HCT116 (cell line): ENCODE data around the gene ADD2.

Experiments
- ATF3 ChIP-seq: IDR thresholded peaks from 2 replicates; pipeline ENCODE4 v1.6.1; 2012
- CTCF ChIP-seq, 3 experiments: fragments of 200-600 bp in 1 of 3; sonication (generic) in 1 of 3; IDR thresholded peaks in 2 of 3; conservative IDR thresholded peaks in 1 of 3; 2 replicates each; pipeline ENCODE4 v1.5.1; 2012 to 2017; ENCODE audit warnings: low read depth in 2 of 3, low read length in 2 of 3, antibody characterized with exemption in 1 of 3, borderline replicate concordance in 1 of 3, control low read depth in 1 of 3, mild to moderate bottlenecking in 1 of 3, mixed read lengths in 1 of 3, mixed run types in 1 of 3, moderate library complexity in 1 of 3; ENCODE audit not compliant: insufficient read depth in 1 of 3
- ELF1 ChIP-seq: IDR thresholded peaks from 2 replicates; pipeline ENCODE4 v1.6.1; 2012; ENCODE audit warnings: low read depth, borderline replicate concordance
- JUND ChIP-seq: IDR thresholded peaks from 2 replicates; pipeline ENCODE4 v1.6.1; 2012
- SIN3A ChIP-seq: IDR thresholded peaks from 2 replicates; pipeline ENCODE4 v1.6.1; 2012; ENCODE audit warnings: low read depth

- TF ChIP-seq ELF1 (no peak), CTCF (IDR thresholded peaks at IDR 0.05 in 2 of 3, conservative IDR thresholded peaks at IDR 0.05 in 1 of 3; ENCODE audit: borderline replicate concordance in 1 of 3, insufficient read depth in 1 of 3, low read depth in 2 of 3, low read length in 2 of 3) (no peak), JUND (no peak), SIN3A (no peak), ATF3 (no peak)
Observed at GRCh38 chr2:70616168-70616694, 151.8 kb downstream of the ADD2 start.
